Mammary epithelial cell (primary cell): ENCODE data around the gene ZSCAN21.

Experiments
- CTCF ChIP-seq, 2 donors: IDR thresholded peaks in 1 of 2; conservative IDR thresholded peaks in 1 of 2; 2 replicates each; pipeline ENCODE4 v1.5.1; 2011 to 2012; ENCODE audit warnings: inconsistent platforms in 2 of 2, low read length in 2 of 2, mild to moderate bottlenecking in 2 of 2, control low read depth in 1 of 2, low read depth in 1 of 2; ENCODE audit not compliant: insufficient read depth in 1 of 2; ENCODE audit errors: extremely low read depth in 1 of 2
- EZH2 ChIP-seq: IDR thresholded peaks from 2 replicates; pipeline ENCODE4 v1.6.1; 2012; ENCODE audit warnings: low read length, inconsistent platforms, borderline replicate concordance

GRCh38 chr7:100077205-100077604 lies 27.6 kb downstream of the ZSCAN21 start:
- no peak for TF ChIP-seq CTCF (conservative IDR thresholded peaks at IDR 0.05 in 1 of 2, IDR thresholded peaks at IDR 0.05 in 1 of 2; ENCODE audit: extremely low read depth in 1 of 2, insufficient read depth in 1 of 2, low read depth in 1 of 2, low read length in 2 of 2)
- TF ChIP-seq EZH2: no peak
